ENCODE data around the gene PTGDS. TPM values are rescaled to one million over a fixed set of nuclear protein-coding genes. Genes with fewer than 3 reads are reported as not detected.

The PTGDS gene
- total and polyA plus RNA-seq, 9 of the 15 experiments (the other 6 are each of a cell fraction or from before 2014, with no cell fraction given): 0.46 to 7.1 (median 2.0) TPM

- TF ChIP-seq ZBTB49 (CRISPR knock-in tag; IDR thresholded peaks at IDR 0.05; ENCODE audit: borderline replicate concordance) (no peak), NR2C2 (CRISPR knock-in tag; IDR thresholded peaks at IDR 0.05) (no peak), NR2C2 (tag; IDR thresholded peaks at IDR 0.05) (0 out of 2 replicates have a peak, but pooled peaks have one; percentile 2), TRIM28 (IDR thresholded peaks at IDR 0.05) (no peak), MTA1 (IDR thresholded peaks at IDR 0.05; ENCODE audit: borderline replicate concordance) (no peak), NONO (IDR thresholded peaks at IDR 0.05; ENCODE audit: low read depth in 2 of 2, low read length in 1 of 2) (no peak; a peak in 1 of 4 replicates), ZBTB11 (CRISPR knock-in tag; IDR thresholded peaks at IDR 0.05) (peak in 1 of 3 experiments; percentile 55; a peak in 1 of 6 replicates), SMARCE1 (IDR thresholded peaks at IDR 0.05) (0 out of 2 replicates have a peak, but pooled peaks have one; percentile 24), KLF13 (tag; IDR thresholded peaks at IDR 0.05; ENCODE audit: borderline replicate concordance, low read depth) (no peak), MED1 (CRISPR knock-in tag; IDR thresholded peaks at IDR 0.05; ENCODE audit: borderline replicate concordance) (no peak), TEAD4 (IDR thresholded peaks at IDR 0.05; ENCODE audit: low read length) (no peak), TEAD4 (CRISPR knock-in tag; IDR thresholded peaks at IDR 0.05; ENCODE audit: borderline replicate concordance) (peak; percentile 42; the same call in 1 of the 2 replicates), BHLHE40 (IDR thresholded peaks at IDR 0.05; ENCODE audit: low read length) (peak; percentile 22), HDGF (IDR thresholded peaks at IDR 0.05) (no peak), HNRNPH1 (optimal IDR thresholded peaks at IDR 0.05; ENCODE audit: low read depth, low read length) (no peak), FOXA3 (CRISPR knock-in tag; conservative IDR thresholded peaks at IDR 0.05 in 1 of 2, IDR thresholded peaks at IDR 0.05 in 1 of 2) (0 out of 4 replicates have a peak, but pooled peaks of 1 of the 2 experiments have one; percentile 14)
- TF ChIP-seq, protein P1, sequence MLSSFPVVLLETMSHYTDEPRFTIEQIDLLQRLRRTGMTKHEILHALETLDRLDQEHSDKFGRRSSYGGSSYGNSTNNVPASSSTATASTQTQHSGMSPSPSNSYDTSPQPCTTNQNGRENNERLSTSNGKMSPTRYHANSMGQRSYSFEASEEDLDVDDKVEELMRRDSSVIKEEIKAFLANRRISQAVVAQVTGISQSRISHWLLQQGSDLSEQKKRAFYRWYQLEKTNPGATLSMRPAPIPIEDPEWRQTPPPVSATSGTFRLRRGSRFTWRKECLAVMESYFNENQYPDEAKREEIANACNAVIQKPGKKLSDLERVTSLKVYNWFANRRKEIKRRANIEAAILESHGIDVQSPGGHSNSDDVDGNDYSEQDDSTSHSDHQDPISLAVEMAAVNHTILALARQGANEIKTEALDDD (IDR thresholded peaks at IDR 0.05): no peak
These were observed 51.2 kb downstream of the PTGDS start (continued) for GRCh38 chr9:137028263-137029057.
